K562 (cell line): ENCODE measurements around the gene NECAB2. TPM values are rescaled to one million over a fixed set of nuclear protein-coding genes. Genes with fewer than 3 reads are reported as not detected.

ENCODE experiments used
- ATAC-seq: fragments of 200-7000 bp; cut with Tn5 transposase; 3 replicates; pipeline ENCODE4 v1.9.1; 2020; ENCODE audit warnings: moderate library complexity
- BruUV-seq: library from RNA; stranded (reverse); fragments of 400-500 nt; replicated peaks from 2 replicates; lab custom pipeline; 2021; lab: Mats Ljungman, UMichigan
- CTCF ChIA-PET: fragments of 300-600 bp; formaldehyde crosslinking; extraction: SDS; loops from one replicate; lab custom pipeline; 2021; ENCODE audit warnings: low intra/inter-chr PET ratio; lab: Yijun Ruan, JAX
- POLR2A ChIA-PET: fragments of 300-600, 350-650 bp; sonication (Branson Sonifier 250); formaldehyde crosslinking; extraction: SDS; loops from one replicate; lab custom pipeline; 2021; ENCODE audit warnings: antibody characterized with exemption, inconsistent platforms; lab: Yijun Ruan, JAX
- DNase-seq, 4 experiments: peaks; one replicate each; pipeline versions ENCODE4 v3.0.0 to v3.0.0-alpha.2; 2011 to 2018; ENCODE audit warnings: low spot score in 3 of 4, mixed read lengths in 3 of 4; ENCODE audit errors: extremely low read depth in 1 of 4
- FAIRE-seq: peaks from 2 replicates; lab custom pipeline; 2011; peaks lifted over from hg19 to GRCh38; lab: Jason Lieb, UNC
- H2AFZ ChIP-seq: 2 replicates; pipeline ENCODE4 v1.6.0; 2011; ENCODE audit warnings: low read depth, low read length, control low read depth, inconsistent platforms
- H3K27ac ChIP-seq: fragments of 200-600 bp; 3 replicates; pipeline ENCODE4 v1.8.0; 2011; ENCODE audit warnings: low read depth, mild to moderate bottlenecking, control low read depth, inconsistent platforms, low read length, moderate library complexity, mixed read lengths; ENCODE audit errors: extremely low read depth
- H3K27me3 ChIP-seq, 2 experiments: fragments of 300-600 bp in 1 of 2; 2 replicates in 1 of 2; 3 replicates in 1 of 2; pipeline versions ENCODE4 v1.6.0 to v1.8.0; 2011; ENCODE audit warnings: inconsistent platforms in 2 of 2, low read length in 2 of 2, mild to moderate bottlenecking in 1 of 2, mixed read lengths in 1 of 2, moderate library complexity in 1 of 2; ENCODE audit not compliant: control insufficient read depth in 2 of 2, insufficient read depth in 2 of 2
- H3K36me3 ChIP-seq: fragments of 300-600 bp; 3 replicates; pipeline ENCODE4 v1.8.0; 2011; ENCODE audit warnings: mild to moderate bottlenecking, low read length, inconsistent platforms; ENCODE audit not compliant: control insufficient read depth, insufficient read depth
- H3K4me1 ChIP-seq, 2 experiments: fragments of 200-600 bp in 1 of 2; replicated peaks in 1 of 2; 2 replicates in 1 of 2; 3 replicates in 1 of 2; pipeline versions ENCODE4 v1.5.1 to v1.8.0; 2011; ENCODE audit warnings: inconsistent platforms in 2 of 2, low read length in 2 of 2, mild to moderate bottlenecking in 1 of 2, mixed read lengths in 1 of 2, moderate library complexity in 1 of 2; ENCODE audit not compliant: control insufficient read depth in 2 of 2, insufficient read depth in 2 of 2
- H3K4me2 ChIP-seq: 2 replicates; pipeline ENCODE4 v1.6.1; 2011; ENCODE audit warnings: low read length, control low read depth, inconsistent platforms, mixed read lengths; ENCODE audit not compliant: insufficient read depth
- H3K4me3 ChIP-seq: fragments of 200-600 bp; sonication (generic), shearing (Covaris generic); 2 replicates; pipeline ENCODE4 v1.5.1; 2016; ENCODE audit warnings: control low read depth, inconsistent platforms
- H3K79me2 ChIP-seq: fragments of 200-600 bp; 3 replicates; pipeline ENCODE4 v1.8.0; 2011; ENCODE audit warnings: low read length, inconsistent platforms; ENCODE audit not compliant: control insufficient read depth, insufficient read depth
- H3K9ac ChIP-seq, 2 experiments: 2 replicates each; pipeline versions ENCODE4 v1.6.0 to v1.6.1; 2011; ENCODE audit warnings: low read depth in 2 of 2, low read length in 2 of 2, control low read depth in 1 of 2, inconsistent platforms in 1 of 2, mild to moderate bottlenecking in 1 of 2, mixed read lengths in 1 of 2; ENCODE audit not compliant: insufficient read depth in 1 of 2
- H3K9me1 ChIP-seq: one replicate; pipeline ENCODE4 v1.6.0; 2011; ENCODE audit warnings: inconsistent platforms, mild to moderate bottlenecking, low read length, moderate library complexity; ENCODE audit not compliant: control insufficient read depth, insufficient read depth
- H3K9me3 ChIP-seq: replicated peaks from 2 replicates; pipeline ENCODE4 v1.5.1; 2011; ENCODE audit warnings: low read depth, low read length, inconsistent platforms; ENCODE audit not compliant: control insufficient read depth, insufficient read depth
- H4K20me1 ChIP-seq: replicated peaks from 2 replicates; pipeline ENCODE4 v1.6.1; 2011; ENCODE audit warnings: low read length, inconsistent platforms, mixed read lengths; ENCODE audit not compliant: control insufficient read depth, insufficient read depth
- ARHGAP35 ChIP-seq: fragments of 450-650 bp; IDR thresholded peaks from 2 replicates; pipeline ENCODE4 v1.6.1; 2018; ENCODE audit not compliant: partially characterized antibody
- CBFB ChIP-seq: sonication (generic); formaldehyde crosslinking; IDR thresholded peaks from 2 replicates; pipeline ENCODE4 v1.4.0; 2020; ENCODE audit warnings: mild to moderate bottlenecking, missing genetic modification reagents
- DPF2 ChIP-seq: fragments of 450-650 bp; IDR thresholded peaks from 2 replicates; pipeline ENCODE4 v1.6.1; 2016
- FOXA3 ChIP-seq, 2 experiments: fragments of 450-650 bp in 1 of 2; sonication (generic) in 1 of 2; formaldehyde crosslinking; IDR thresholded peaks in 1 of 2; conservative IDR thresholded peaks in 1 of 2; 2 replicates each; pipeline versions ENCODE4 v1.4.0 to v1.8.0; 2020 to 2022; ENCODE audit warnings: mild to moderate bottlenecking in 2 of 2, missing genetic modification reagents in 1 of 2
- FOXK1 ChIP-seq: sonication (generic); formaldehyde crosslinking; IDR thresholded peaks from 2 replicates; pipeline ENCODE4 v1.8.0; 2022; ENCODE audit warnings: missing genetic modification reagents, mild to moderate bottlenecking, borderline replicate concordance
- MCM7 ChIP-seq, 2 experiments: fragments of 450-650 bp; IDR thresholded peaks; 2 replicates each; pipeline ENCODE4 v1.6.1; 2016 to 2018
- MEIS2 ChIP-seq: fragments of 450-650 bp; IDR thresholded peaks from 2 replicates; pipeline ENCODE4 v1.6.1; 2014; ENCODE audit warnings: mild to moderate bottlenecking; ENCODE audit not compliant: partially characterized antibody
- NR4A1 ChIP-seq, 2 experiments: fragments of 250-450 bp in 1 of 2; fragments of 450-650 bp in 1 of 2; sonication (Bioruptor Pico) in 1 of 2; IDR thresholded peaks; 2 replicates each; pipeline versions ENCODE4 v1.4.0 to v1.6.1; 2016 to 2020; ENCODE audit warnings: mild to moderate bottlenecking in 2 of 2, missing compliant biosample characterization in 1 of 2, missing genetic modification characterization in 1 of 2, moderate library complexity in 1 of 2
- PTBP1 ChIP-seq: fragments of 200-400 bp; formaldehyde crosslinking; IDR thresholded peaks from 2 replicates; pipeline ENCODE4 v1.6.1; 2017; ENCODE audit warnings: low read depth, low read length
- SAFB ChIP-seq: fragments of 200-400 bp; formaldehyde crosslinking; IDR thresholded peaks from 2 replicates; pipeline ENCODE4 v1.6.1; 2017; ENCODE audit warnings: low read depth, low read length, borderline replicate concordance
- SMAD3 ChIP-seq: fragments of 450-650 bp; formaldehyde crosslinking; conservative IDR thresholded peaks from 2 replicates; pipeline ENCODE4 v1.4.0; 2020; ENCODE audit warnings: mild to moderate bottlenecking
- XRCC5 ChIP-seq: fragments of 200-400 bp; formaldehyde crosslinking; IDR thresholded peaks from 2 replicates; pipeline ENCODE4 v1.6.1; 2017; ENCODE audit warnings: low read depth, mild to moderate bottlenecking, low read length
- ZNF133 ChIP-seq: fragments of 250-450 bp; sonication (Bioruptor Pico); IDR thresholded peaks from 2 replicates; pipeline ENCODE4 v1.4.0; 2020; ENCODE audit warnings: mild to moderate bottlenecking
- ZNF217 ChIP-seq: sonication (generic); formaldehyde crosslinking; IDR thresholded peaks from 2 replicates; pipeline ENCODE4 v1.8.0; 2022; ENCODE audit warnings: mild to moderate bottlenecking, missing genetic modification reagents
- ZNF347 ChIP-seq: fragments of 450-650 bp; formaldehyde crosslinking; IDR thresholded peaks from 2 replicates; pipeline ENCODE4 v1.4.0; 2020; ENCODE audit warnings: low read depth, mild to moderate bottlenecking, moderate library complexity
- ZNF586 ChIP-seq: fragments of 450-650 bp; formaldehyde crosslinking; conservative IDR thresholded peaks from 2 replicates; pipeline ENCODE4 v1.4.0; 2020; ENCODE audit warnings: mild to moderate bottlenecking, moderate library complexity
- ZNF668 ChIP-seq: fragments of 250-450 bp; sonication (Bioruptor Pico); IDR thresholded peaks from 2 replicates; pipeline ENCODE4 v1.8.0; 2022; ENCODE audit warnings: mild to moderate bottlenecking, inconsistent platforms
- ZNF785 ChIP-seq: fragments of 250-450 bp; sonication (Bioruptor Pico); IDR thresholded peaks from 2 replicates; pipeline ENCODE4 v1.4.0; 2020; ENCODE audit warnings: mild to moderate bottlenecking
- WGBS: fragments of 100-300 bp; shearing (Covaris generic); methylation state at CpG from one replicate; pipeline ENCODE4 v1.1.6; 2016; ENCODE audit warnings: low coverage, mixed read lengths; ENCODE audit not compliant: insufficient coverage; ENCODE audit errors: missing lambda C conversion rate; 5-methylcytosine and 5-hydroxymethylcytosine counted together
- in situ Hi-C: fragments of 300-500 bp; cut with MboI; formaldehyde crosslinking; loops from 4 replicates; pipeline ENCODE4 v1.15.0; 2018; ENCODE audit warnings: inconsistent platforms, mixed read lengths
- intact Hi-C: fragments of 100-400 bp; cut with micrococcal nuclease; formaldehyde crosslinking; loops from 2 replicates; pipeline ENCODE4 v1.14.2; 2022
- polyA plus RNA-seq, 8 experiments: library from polyadenylated mRNA; depleted of rRNA in 4 of 8; stranded (reverse) in 5 of 8; unstranded in 3 of 8; fragments of >200 nt; fragmentation: Nextera tagmentation in 2 of 8; fragmentation: Illumina TruSeq in 1 of 8; extraction: Ambion mirVana in 2 of 8; extraction: Trizol in 1 of 8; gene quantifications; 2 replicates each; pipeline versions ENCODE4 v1.2.1 to v1.2.3, GENCODE V29; 2011 to 2014; ENCODE audit warnings: inconsistent platforms in 1 of 8, missing spikeins in 1 of 8
- total RNA-seq, 7 experiments: library from RNA; depleted of rRNA in 6 of 7; stranded (reverse); fragments of >200 nt in 6 of 7; fragmentation: Illumina TruSeq in 2 of 7; extraction: Trizol in 2 of 7; gene quantifications; 2 replicates each; pipeline versions ENCODE4 v1.2.1 to v1.2.3, GENCODE V29; 2011 to 2021; ENCODE audit warnings: low replicate concordance in 1 of 7

NECAB2 gene
- total and polyA plus RNA-seq, 9 of the 15 experiments (the other 6 are each of a cell fraction or from before 2014, with no cell fraction given) = 0.03 to 0.28 TPM; not detected in 7

GRCh38 chr16:83945587-83945986 lies 22.5 kb upstream of the NECAB2 start:
- 25% methylated on average over 10 of the region's 10 CpGs for WGBS
- H3K9me1 ChIP-seq = no peaks in the 10 kb centered on the region
- no peaks in the 10 kb centered on the region for H3K9me3 ChIP-seq
- intact Hi-C loops (no loop called here), in situ Hi-C loops (no loop called here)
- H3K27ac ChIP-seq = no peak overlapping the region
- no TSS peak for BruUV-seq
- ChIA-PET CTCF (no interaction called here), POLR2A (no interaction called here)
- peaks cover 0 to 27% of the 10 kb centered on the region in 2 experiments; a peak in 2 of 5 replicates for H3K4me1 ChIP-seq
- FAIRE-seq = no peak
- no peak overlapping the region for H3K4me2 ChIP-seq
- H3K27me3 ChIP-seq = peaks cover 22 to 31% of the 10 kb centered on the region in 2 experiments; a peak in 4 of 5 replicates
- no peaks in the 10 kb centered on the region for H3K36me3 ChIP-seq
- ATAC-seq = no peak
- TF ChIP-seq DPF2 (no peak), FOXK1 (CRISPR knock-in tag) (no peak)
- TF ChIP-seq, all 486 proteins: peak for 0
- DNase-seq = no peak
- Histone ChIP-seq H4K20me1 (peaks cover 3% of the 10 kb centered on the region; the same call in 1 of the 2 replicates), H3K4me3 (no peak overlapping the region), H2AFZ (no peak overlapping the region), H3K9ac (no peak overlapping the region), H3K79me2 (no peaks in the 10 kb centered on the region)

DNA sequence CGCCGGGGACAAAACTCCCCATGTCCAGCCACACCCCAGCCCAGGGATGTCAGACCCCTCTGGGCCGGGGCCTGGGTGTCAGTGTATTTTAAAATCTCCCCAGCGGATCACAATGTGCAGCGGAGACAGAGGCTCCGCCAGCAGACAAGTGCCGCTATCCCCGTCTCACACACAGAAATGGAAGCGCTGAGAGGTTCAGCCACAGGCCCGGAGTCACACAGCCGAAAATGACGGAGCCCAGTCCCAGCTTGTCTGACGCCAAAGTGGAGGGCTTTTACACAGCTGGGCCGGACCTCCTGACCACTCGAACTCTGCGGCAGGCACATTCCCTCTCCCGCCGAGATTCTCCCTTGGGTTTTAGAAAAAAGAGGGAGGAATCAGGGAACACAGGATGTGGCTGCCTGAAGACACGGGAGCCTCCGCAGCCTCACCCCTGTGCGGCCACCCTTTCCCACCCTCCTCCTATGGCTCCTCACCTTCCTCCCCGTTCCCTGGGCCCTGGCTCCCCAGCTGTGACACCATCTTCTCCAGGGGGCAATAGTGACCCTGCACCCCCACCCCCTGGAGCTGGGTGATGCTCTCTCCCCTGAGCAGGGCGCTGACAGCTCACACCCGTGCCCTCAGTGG lies 21.8 kb upstream of the NECAB2 start:
- H3K4me1 ChIP-seq = peaks cover 0 to 24% of the 10 kb centered on the region in 2 experiments; a peak in 2 of 5 replicates
- H4K20me1 ChIP-seq = 0 out of 2 replicates have a peak, but pooled peaks cover 3% of the 10 kb centered on the region
- no peak overlapping the region for H3K27ac ChIP-seq
- no peak for ATAC-seq
- H3K9ac ChIP-seq = peak overlapping the region in 1 of 2 experiments; percentile 36; a peak in 1 of 4 replicates
- no peak overlapping the region for H3K4me2 ChIP-seq
- no peaks in the 10 kb centered on the region for H3K9me3 ChIP-seq
- CTCF ChIA-PET = no interaction called here
- no peaks in the 10 kb centered on the region for H3K9me1 ChIP-seq
- in situ Hi-C loops = no loop called here
- FAIRE-seq = no peak
- H2AFZ ChIP-seq = no peak overlapping the region
- BruUV-seq = no TSS peak
- intact Hi-C loops = no loop called here
- no peak for DNase-seq
- POLR2A ChIA-PET = interaction anchor here (0.7 kb wide), 1 partner anchor 128 kb away, joined by 3 read pairs; no protein-coding TSS in a partner anchor
- peaks cover 22 to 25% of the 10 kb centered on the region in 2 experiments; a peak in 4 of 5 replicates for H3K27me3 ChIP-seq
- no peaks in the 10 kb centered on the region for H3K79me2 ChIP-seq
- 36% methylated on average over 24 of the region's 24 CpGs for WGBS
- no peaks in the 10 kb centered on the region for H3K36me3 ChIP-seq
- H3K4me3 ChIP-seq = no peak overlapping the region
- no peak for TF ChIP-seq ZNF785
- no peak for TF ChIP-seq ZNF217 (CRISPR knock-in tag)
- TF ChIP-seq XRCC5 = no peak
- TF ChIP-seq ARHGAP35 = no peak
- TF ChIP-seq MCM7 (IDR thresholded peaks at IDR 0.05) = no peak
- no peak for TF ChIP-seq ZNF347 (CRISPR knock-in tag)
- no peak for TF ChIP-seq CBFB (CRISPR knock-in tag)
- no peak for TF ChIP-seq SAFB
- no peak for TF ChIP-seq ZNF586
- TF ChIP-seq NR4A1 (CRISPR knock-in tag; IDR thresholded peaks at IDR 0.05) = no peak
- no peak for TF ChIP-seq NR4A1 (tag; IDR thresholded peaks at IDR 0.05)
- no peak for TF ChIP-seq MEIS2
- TF ChIP-seq SMAD3 (CRISPR knock-in tag) = no peak
- TF ChIP-seq ZNF133 = no peak
- TF ChIP-seq FOXA3 (CRISPR knock-in tag; conservative IDR thresholded peaks at IDR 0.05 in 1 of 2, IDR thresholded peaks at IDR 0.05 in 1 of 2) = no peak
- TF ChIP-seq ZNF668 (CRISPR knock-in tag) = no peak
- no peak for TF ChIP-seq PTBP1
